ENCODE measurements around the gene PGM5. TPM values are rescaled to one million over a fixed set of nuclear protein-coding genes. Genes with fewer than 3 reads are reported as not detected.

PGM5 gene
- total and polyA plus RNA-seq, 2 donors (not counting 3 experiments of a cell fraction or from before 2014, with no cell fraction given), result 0.14 to 1.9 TPM

DNA sequence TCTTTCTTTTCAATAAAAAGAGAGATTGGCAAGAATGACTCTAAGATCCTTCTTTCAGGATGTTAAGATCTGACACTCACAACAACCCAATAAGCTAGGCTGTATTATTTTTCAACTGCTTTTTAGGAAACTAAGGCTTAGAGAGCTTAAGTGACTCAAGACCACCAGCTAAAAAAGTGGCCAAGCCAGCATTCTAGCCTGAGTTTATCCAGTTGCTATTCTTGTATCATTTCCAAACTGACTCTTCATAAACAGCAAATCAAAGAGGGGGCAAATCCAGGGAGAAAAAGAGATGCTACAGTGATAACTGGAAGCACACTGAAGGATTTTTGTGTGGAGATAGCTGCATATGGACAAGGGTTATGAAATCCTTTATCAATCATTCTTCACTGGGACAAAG, 137.1 kb downstream of the PGM5 start:
- no peak overlapping the region for H3K9ac ChIP-seq (replicated peaks; ENCODE audit: extremely low read depth, insufficient read depth, low read length)
- H3K4me2 ChIP-seq (ENCODE audit: insufficient read depth, low read length), result no peak overlapping the region
- CTCF ChIA-PET, result interaction anchor here (1.2 kb wide), 1 partner anchor 14 kb away, joined by 4 read pairs; no protein-coding TSS in a partner anchor
- H3K4me3 ChIP-seq (replicated peaks in 1 of 3; ENCODE audit: insufficient read depth in 1 of 3, low read depth in 1 of 3, low read length in 3 of 3), result no peak overlapping the region
- H3K79me2 ChIP-seq (ENCODE audit: control insufficient read depth, insufficient read depth, low read length), result no peaks in the 10 kb centered on the region
- TF ChIP-seq POLR2AphosphoS5 (IDR thresholded peaks at IDR 0.05; ENCODE audit: insufficient read depth, low read depth, low read length) (no peak), FOS (IDR thresholded peaks at IDR 0.05; ENCODE audit: borderline replicate concordance, insufficient read depth, low read length) (no peak), MAX (IDR thresholded peaks at IDR 0.05; ENCODE audit: insufficient read depth, insufficient read length) (no peak), POLR2A (IDR thresholded peaks at IDR 0.05; ENCODE audit: low read depth, low read length) (no peak), EZH2 (IDR thresholded peaks at IDR 0.05; ENCODE audit: borderline replicate concordance, low read depth, low read length, severe bottlenecking) (no peak), MYC (IDR thresholded peaks at IDR 0.05; ENCODE audit: low read depth, low read length) (no peak), JUN (IDR thresholded peaks at IDR 0.05; ENCODE audit: borderline replicate concordance, insufficient read depth, insufficient read length, low read depth) (no peak), GATA2 (IDR thresholded peaks at IDR 0.05; ENCODE audit: insufficient read depth, insufficient read length, low read depth, low read length) (no peak)
- TF ChIP-seq, protein P1, sequence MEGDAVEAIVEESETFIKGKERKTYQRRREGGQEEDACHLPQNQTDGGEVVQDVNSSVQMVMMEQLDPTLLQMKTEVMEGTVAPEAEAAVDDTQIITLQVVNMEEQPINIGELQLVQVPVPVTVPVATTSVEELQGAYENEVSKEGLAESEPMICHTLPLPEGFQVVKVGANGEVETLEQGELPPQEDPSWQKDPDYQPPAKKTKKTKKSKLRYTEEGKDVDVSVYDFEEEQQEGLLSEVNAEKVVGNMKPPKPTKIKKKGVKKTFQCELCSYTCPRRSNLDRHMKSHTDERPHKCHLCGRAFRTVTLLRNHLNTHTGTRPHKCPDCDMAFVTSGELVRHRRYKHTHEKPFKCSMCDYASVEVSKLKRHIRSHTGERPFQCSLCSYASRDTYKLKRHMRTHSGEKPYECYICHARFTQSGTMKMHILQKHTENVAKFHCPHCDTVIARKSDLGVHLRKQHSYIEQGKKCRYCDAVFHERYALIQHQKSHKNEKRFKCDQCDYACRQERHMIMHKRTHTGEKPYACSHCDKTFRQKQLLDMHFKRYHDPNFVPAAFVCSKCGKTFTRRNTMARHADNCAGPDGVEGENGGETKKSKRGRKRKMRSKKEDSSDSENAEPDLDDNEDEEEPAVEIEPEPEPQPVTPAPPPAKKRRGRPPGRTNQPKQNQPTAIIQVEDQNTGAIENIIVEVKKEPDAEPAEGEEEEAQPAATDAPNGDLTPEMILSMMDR (IDR thresholded peaks at IDR 0.05; ENCODE audit: extremely low read depth in 1 of 2, insufficient read depth in 1 of 2, low read depth in 1 of 2, low read length in 2 of 2), result no peak
- H3K36me3 ChIP-seq (ENCODE audit: control insufficient read depth in 2 of 2, extremely low read depth in 1 of 2, insufficient read depth in 2 of 2, low read length in 2 of 2), result no peaks in the 10 kb centered on the region
- no peak overlapping the region for H3K27ac ChIP-seq (ENCODE audit: insufficient read depth, low read depth, low read length)
- no peaks in the 10 kb centered on the region for H3K9me3 ChIP-seq (replicated peaks; ENCODE audit: control insufficient read depth, insufficient read depth, low read length)
- H3K27me3 ChIP-seq (ENCODE audit: control insufficient read depth in 2 of 2, insufficient read depth in 2 of 2, low read length in 2 of 2), result no peaks in the 10 kb centered on the region
- H3K4me1 ChIP-seq (ENCODE audit: control insufficient read depth, extremely low read depth, insufficient read depth, low read length), result no peaks in the 10 kb centered on the region
- no peak overlapping the region for H2AFZ ChIP-seq (ENCODE audit: low read depth, low read length)
- H4K20me1 ChIP-seq (replicated peaks; ENCODE audit: control insufficient read depth, extremely low read depth, insufficient read depth, low read length), result no peaks in the 10 kb centered on the region
- DNase-seq (ENCODE audit: low read depth, low spot score) (no peak), FAIRE-seq (no peak)
- no peaks in the 10 kb centered on the region for H3K9me1 ChIP-seq (replicated peaks; ENCODE audit: control insufficient read depth, extremely low read depth, insufficient read depth, low read length)
- dilution Hi-C loops (cut with MboI; ENCODE audit: extremely low pct_ligation_motif_present, low sequenced_read_pairs) (no loop called here), intact Hi-C loops (cut with micrococcal nuclease) (no loop called here)
- POLR2A ChIA-PET, result no interaction called here
- no TSS peak for BruUV-seq (replicated peaks)
